ENCODE measurements around the gene SLC25A29.

SLC25A29 gene

GRCh38 chr14:100262545-100262944, 43.7 kb downstream of the SLC25A29 start (continued):
- TF ChIP-seq ZNF76 (tag by site-specific recombination; IDR thresholded peaks at IDR 0.05; ENCODE audit: borderline replicate concordance, low read depth) (no peak), ZNF433 (tag by site-specific recombination; IDR thresholded peaks at IDR 0.05; ENCODE audit: low read depth) (no peak), ZNF266 (tag by site-specific recombination; IDR thresholded peaks at IDR 0.05; ENCODE audit: low read depth) (no peak), YY2 (tag by site-specific recombination; IDR thresholded peaks at IDR 0.05) (no peak), ZNF670 (tag by site-specific recombination; IDR thresholded peaks at IDR 0.05; ENCODE audit: low read depth) (no peak), ZNF354C (tag by site-specific recombination; IDR thresholded peaks at IDR 0.05; ENCODE audit: borderline replicate concordance, low read depth) (no peak), ZNF792 (tag by site-specific recombination; IDR thresholded peaks at IDR 0.05) (no peak), ZFP3 (tag by site-specific recombination; IDR thresholded peaks at IDR 0.05; ENCODE audit: low read depth) (no peak), ZNF830 (tag by site-specific recombination; IDR thresholded peaks at IDR 0.05; ENCODE audit: low read depth) (no peak), KLF9 (tag by site-specific recombination; IDR thresholded peaks at IDR 0.05; ENCODE audit: low read depth) (no peak)
- TF ChIP-seq, protein P1, sequence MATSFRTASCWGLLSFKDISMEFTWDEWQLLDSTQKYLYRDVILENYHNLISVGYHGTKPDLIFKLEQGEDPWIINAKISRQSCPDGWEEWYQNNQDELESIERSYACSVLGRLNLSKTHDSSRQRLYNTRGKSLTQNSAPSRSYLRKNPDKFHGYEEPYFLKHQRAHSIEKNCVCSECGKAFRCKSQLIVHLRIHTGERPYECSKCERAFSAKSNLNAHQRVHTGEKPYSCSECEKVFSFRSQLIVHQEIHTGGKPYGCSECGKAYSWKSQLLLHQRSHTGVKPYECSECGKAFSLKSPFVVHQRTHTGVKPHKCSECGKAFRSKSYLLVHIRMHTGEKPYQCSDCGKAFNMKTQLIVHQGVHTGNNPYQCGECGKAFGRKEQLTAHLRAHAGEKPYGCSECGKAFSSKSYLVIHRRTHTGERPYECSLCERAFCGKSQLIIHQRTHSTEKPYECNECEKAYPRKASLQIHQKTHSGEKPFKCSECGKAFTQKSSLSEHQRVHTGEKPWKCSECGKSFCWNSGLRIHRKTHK (tag by site-specific recombination; IDR thresholded peaks at IDR 0.05), result no peak
- TF ChIP-seq, protein P2, sequence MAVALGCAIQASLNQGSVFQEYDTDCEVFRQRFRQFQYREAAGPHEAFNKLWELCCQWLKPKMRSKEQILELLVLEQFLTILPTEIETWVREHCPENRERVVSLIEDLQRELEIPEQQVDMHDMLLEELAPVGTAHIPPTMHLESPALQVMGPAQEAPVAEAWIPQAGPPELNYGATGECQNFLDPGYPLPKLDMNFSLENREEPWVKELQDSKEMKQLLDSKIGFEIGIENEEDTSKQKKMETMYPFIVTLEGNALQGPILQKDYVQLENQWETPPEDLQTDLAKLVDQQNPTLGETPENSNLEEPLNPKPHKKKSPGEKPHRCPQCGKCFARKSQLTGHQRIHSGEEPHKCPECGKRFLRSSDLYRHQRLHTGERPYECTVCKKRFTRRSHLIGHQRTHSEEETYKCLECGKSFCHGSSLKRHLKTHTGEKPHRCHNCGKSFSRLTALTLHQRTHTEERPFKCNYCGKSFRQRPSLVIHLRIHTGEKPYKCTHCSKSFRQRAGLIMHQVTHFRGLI (tag by site-specific recombination; IDR thresholded peaks at IDR 0.05), result no peak

GRCh38 chr14:100261621-100262020, 44.6 kb downstream of the SLC25A29 start:
- ChIA-PET CTCF (interaction anchor here (0.8 to 1.5 kb wide), 3 partner anchors 11 to 21 kb away, joined by 3 to 8 read pairs (median 3); no protein-coding TSS in a partner anchor), POLR2A (no interaction called here)
- peak; percentile 45; the same call in 1 of the 2 replicates for TF ChIP-seq KLF1 (tag by site-specific recombination; IDR thresholded peaks at IDR 0.05)
- no peak for TF ChIP-seq ZNF10 (tag by site-specific recombination; IDR thresholded peaks at IDR 0.05)
- TF ChIP-seq ZNF18 (tag by site-specific recombination; IDR thresholded peaks at IDR 0.05), result no peak
- TF ChIP-seq, protein P3, sequence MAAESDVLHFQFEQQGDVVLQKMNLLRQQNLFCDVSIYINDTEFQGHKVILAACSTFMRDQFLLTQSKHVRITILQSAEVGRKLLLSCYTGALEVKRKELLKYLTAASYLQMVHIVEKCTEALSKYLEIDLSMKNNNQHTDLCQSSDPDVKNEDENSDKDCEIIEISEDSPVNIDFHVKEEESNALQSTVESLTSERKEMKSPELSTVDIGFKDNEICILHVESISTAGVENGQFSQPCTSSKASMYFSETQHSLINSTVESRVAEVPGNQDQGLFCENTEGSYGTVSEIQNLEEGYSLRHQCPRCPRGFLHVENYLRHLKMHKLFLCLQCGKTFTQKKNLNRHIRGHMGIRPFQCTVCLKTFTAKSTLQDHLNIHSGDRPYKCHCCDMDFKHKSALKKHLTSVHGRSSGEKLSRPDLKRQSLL (tag by site-specific recombination; IDR thresholded peaks at IDR 0.05), result no peak
- no peak for TF ChIP-seq TRIM28 (IDR thresholded peaks at IDR 0.05; ENCODE audit: borderline replicate concordance, low read length)
- TF ChIP-seq, protein P4, sequence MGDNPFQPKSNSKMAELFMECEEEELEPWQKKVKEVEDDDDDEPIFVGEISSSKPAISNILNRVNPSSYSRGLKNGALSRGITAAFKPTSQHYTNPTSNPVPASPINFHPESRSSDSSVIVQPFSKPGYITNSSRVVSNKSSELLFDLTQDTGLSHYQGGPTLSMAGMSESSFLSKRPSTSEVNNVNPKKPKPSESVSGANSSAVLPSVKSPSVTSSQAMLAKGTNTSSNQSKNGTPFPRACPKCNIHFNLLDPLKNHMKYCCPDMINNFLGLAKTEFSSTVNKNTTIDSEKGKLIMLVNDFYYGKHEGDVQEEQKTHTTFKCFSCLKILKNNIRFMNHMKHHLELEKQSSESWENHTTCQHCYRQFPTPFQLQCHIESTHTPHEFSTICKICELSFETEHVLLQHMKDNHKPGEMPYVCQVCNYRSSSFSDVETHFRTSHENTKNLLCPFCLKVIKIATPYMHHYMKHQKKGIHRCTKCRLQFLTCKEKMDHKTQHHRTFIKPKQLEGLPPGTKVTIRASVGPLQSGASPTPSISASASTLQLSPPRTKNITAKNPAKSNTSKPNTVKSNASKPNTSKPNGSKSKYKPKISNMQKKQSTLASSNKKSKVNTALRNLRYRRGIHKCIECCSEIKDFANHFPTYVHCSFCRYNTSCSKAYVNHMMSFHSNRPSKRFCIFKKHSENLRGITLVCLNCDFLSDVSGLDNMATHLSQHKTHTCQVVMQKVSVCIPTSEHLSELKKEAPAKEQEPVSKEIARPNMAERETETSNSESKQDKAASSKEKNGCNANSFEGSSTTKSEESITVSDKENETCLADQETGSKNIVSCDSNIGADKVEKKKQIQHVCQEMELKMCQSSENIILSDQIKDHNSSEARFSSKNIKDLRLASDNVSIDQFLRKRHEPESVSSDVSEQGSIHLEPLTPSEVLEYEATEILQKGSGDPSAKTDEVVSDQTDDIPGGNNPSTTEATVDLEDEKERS (tag by site-specific recombination; IDR thresholded peaks at IDR 0.05), result no peak
- peak; percentile 49 for TF ChIP-seq ZNF600 (tag by site-specific recombination; IDR thresholded peaks at IDR 0.05)
- TF ChIP-seq ZNF24 (tag by site-specific recombination; IDR thresholded peaks at IDR 0.05), result no peak
- TF ChIP-seq MZF1 (tag by site-specific recombination; IDR thresholded peaks at IDR 0.05; ENCODE audit: borderline replicate concordance), result 0 out of 2 replicates have a peak, but pooled peaks have one; percentile 18
- TF ChIP-seq ZFHX2 (tag by site-specific recombination; conservative IDR thresholded peaks at IDR 0.05), result no peak
- TF ChIP-seq OSR2 (tag by site-specific recombination; IDR thresholded peaks at IDR 0.05), result no peak
- TF ChIP-seq ZNF366 (tag by site-specific recombination; conservative IDR thresholded peaks at IDR 0.05), result no peak
- Histone ChIP-seq H3K4me1 (ENCODE audit: control insufficient read depth, insufficient read depth, low read length) (peaks cover 11% of the 10 kb centered on the region; the same call in 1 of the 2 replicates), H3K9me3 (ENCODE audit: control insufficient read depth, insufficient read depth, low read depth, low read length) (no peaks in the 10 kb centered on the region), H3K4me3 (ENCODE audit: low read depth, low read length) (no peak overlapping the region), H3K36me3 (ENCODE audit: control insufficient read depth in 2 of 2, insufficient read depth in 1 of 2, low read length in 2 of 2) (peaks cover 21 to 34% of the 10 kb centered on the region in 2 experiments), H3K27ac (ENCODE audit: extremely low read depth, low read depth, low read length) (0 out of 2 replicates have a peak overlapping the region, but pooled peaks have one; percentile 17)
